Neural crest cell (in vitro differentiated cells): Measurements from ENCODE around the gene CYSRT1. TPM values are rescaled to one million over a fixed set of nuclear protein-coding genes. Genes with fewer than 3 reads are reported as not detected.
A peak's percentile ranks its signal among the peaks of the same experiment; 100 is the strongest.
"Not testable (repeated sequence)": the region's sequence is repeated elsewhere in the genome, so short reads cannot be mapped to it uniquely, and the experiment has no call there.

ENCODE experiments used
- DNase-seq: peaks from one replicate; pipeline ENCODE4 v3.0.0; 2021; ENCODE audit warnings: low read depth, mixed read lengths, low spot score
- H3K27ac Mint-ChIP-seq: one replicate; pipeline ENCODE4 v1.8.0; 2021; ENCODE audit warnings: mild to moderate bottlenecking, mixed read lengths; ENCODE audit not compliant: unreplicated experiment
- H3K27me3 Mint-ChIP-seq: 2 replicates; pipeline ENCODE4 v1.8.0; 2021; ENCODE audit warnings: low read depth, mild to moderate bottlenecking, mixed read lengths
- H3K36me3 Mint-ChIP-seq: 2 replicates; pipeline ENCODE4 v1.8.0; 2021; ENCODE audit warnings: low read depth, mild to moderate bottlenecking, mixed read lengths
- H3K4me1 Mint-ChIP-seq: 2 replicates; pipeline ENCODE4 v1.8.0; 2021; ENCODE audit warnings: mixed read lengths
- H3K4me3 Mint-ChIP-seq: one replicate; pipeline ENCODE4 v1.8.0; 2021; ENCODE audit warnings: mild to moderate bottlenecking, mixed read lengths
- H3K9me3 Mint-ChIP-seq: 2 replicates; pipeline ENCODE4 v1.8.0; 2021; ENCODE audit warnings: mixed read lengths
- CTCF ChIP-seq: fragments of 200-600 bp; sonication (generic); conservative IDR thresholded peaks from 2 replicates; pipeline ENCODE4 v1.5.0; 2021; ENCODE audit warnings: antibody characterized with exemption, mild to moderate bottlenecking
- total RNA-seq: library from RNA; stranded (reverse); gene quantifications from 2 replicates; pipeline ENCODE4 v1.2.1, GENCODE V29; 2021

Gene CYSRT1
- total RNA-seq, 1 donor from 2014 or later, result 1.2 TPM

- Mint-ChIP-seq H3K27me3 (peaks cover 4% of the 10 kb centered on the region), H3K27ac (no peak overlapping the region), H3K9me3 (no peaks in the 10 kb centered on the region), H3K36me3 (peaks cover 11% of the 10 kb centered on the region), H3K4me3 (peak overlapping the region; percentile 57), H3K4me1 (peaks cover 20% of the 10 kb centered on the region)
- no peak for TF ChIP-seq CTCF
- DNase-seq, result no peak
Measured at GRCh38 chr9:137237759-137238726, 13.1 kb downstream of the CYSRT1 start.

- Mint-ChIP-seq H3K4me1 (peaks cover 24% of the 10 kb centered on the region), H3K36me3 (peaks cover 11% of the 10 kb centered on the region), H3K4me3 (peak overlapping the region; percentile 88)
- not testable (repeated sequence) for H3K27ac Mint-ChIP-seq, H3K9me3 Mint-ChIP-seq, DNase-seq, H3K27me3 Mint-ChIP-seq
Measured at GRCh38 chr9:137239541-137240200, 14.7 kb downstream of the CYSRT1 start.

GRCh38 chr9:137240318-137240840, 15.4 kb downstream of the CYSRT1 start:
- TF ChIP-seq CTCF, result no peak
- peaks cover 11% of the 10 kb centered on the region for H3K36me3 Mint-ChIP-seq
- peaks cover 4% of the 10 kb centered on the region for H3K27me3 Mint-ChIP-seq
- no peaks in the 10 kb centered on the region for H3K9me3 Mint-ChIP-seq
- no peak overlapping the region for H3K27ac Mint-ChIP-seq
- no peak for DNase-seq
- peak overlapping the region; percentile 88 for H3K4me3 Mint-ChIP-seq
- peaks cover 24% of the 10 kb centered on the region for H3K4me1 Mint-ChIP-seq

GRCh38 chr9:137240841-137241489, 16.0 kb downstream of the CYSRT1 start, which contains the start of gene TUBB4B:
Gene TUBB4B (plus strand): TSS chr9:137241287. CDS start chr9:137241361, 74 bp downstream.
- H3K9me3 Mint-ChIP-seq, result no peaks in the 10 kb centered on the region
- H3K4me1 Mint-ChIP-seq, result peaks cover 24% of the 10 kb centered on the region
- DNase-seq, result peak; percentile 95
- TF ChIP-seq CTCF, result no peak
- H3K27me3 Mint-ChIP-seq, result peaks cover 4% of the 10 kb centered on the region
- H3K36me3 Mint-ChIP-seq, result peaks cover 11% of the 10 kb centered on the region
- H3K27ac Mint-ChIP-seq, result no peak within 1 kb of the TSS
- H3K4me3 Mint-ChIP-seq, result peak within 1 kb of the TSS; percentile 97

- peaks cover 24% of the 10 kb centered on the region for H3K4me1 Mint-ChIP-seq
- H3K27ac Mint-ChIP-seq, result no peak overlapping the region
- H3K4me3 Mint-ChIP-seq, result peak overlapping the region; percentile 91
- no peak for TF ChIP-seq CTCF
- peaks cover 11% of the 10 kb centered on the region for H3K36me3 Mint-ChIP-seq
- H3K9me3 Mint-ChIP-seq, result no peaks in the 10 kb centered on the region
- DNase-seq, result no peak
- H3K27me3 Mint-ChIP-seq, result peaks cover 4% of the 10 kb centered on the region
Measured at GRCh38 chr9:137241490-137242268, 16.7 kb downstream of the CYSRT1 start.
